Inflammatory macrophage (primary cell): Measurements from ENCODE around the gene TTC1.

Experiments used
- DNase-seq, 2 donors: peaks; one replicate each; pipeline ENCODE4 v3.0.0-alpha.2; 2020 to 2022

TTC1 gene

DNA sequence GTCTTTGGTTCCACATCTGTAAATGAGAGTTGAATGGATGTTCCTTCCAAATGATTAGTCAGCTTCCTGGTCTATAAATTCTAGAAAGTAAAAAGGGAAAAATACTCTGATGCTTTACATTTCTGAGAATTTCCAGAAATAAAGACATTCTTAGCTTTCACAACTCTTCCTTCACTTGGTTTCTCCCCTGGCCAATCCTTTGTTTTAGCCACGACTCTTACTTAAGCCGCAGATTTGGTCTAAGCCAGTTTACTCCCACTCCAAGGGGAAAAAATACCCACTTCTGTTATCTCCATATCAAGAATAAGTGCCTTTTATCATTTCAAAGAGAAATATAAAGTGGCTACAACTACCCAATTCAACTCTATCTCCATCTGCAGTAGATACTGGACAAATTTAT lies 80.6 kb downstream of the TTC1 start:
- DNase-seq = peak in 1 of 2 donors; percentile 11

DNA sequence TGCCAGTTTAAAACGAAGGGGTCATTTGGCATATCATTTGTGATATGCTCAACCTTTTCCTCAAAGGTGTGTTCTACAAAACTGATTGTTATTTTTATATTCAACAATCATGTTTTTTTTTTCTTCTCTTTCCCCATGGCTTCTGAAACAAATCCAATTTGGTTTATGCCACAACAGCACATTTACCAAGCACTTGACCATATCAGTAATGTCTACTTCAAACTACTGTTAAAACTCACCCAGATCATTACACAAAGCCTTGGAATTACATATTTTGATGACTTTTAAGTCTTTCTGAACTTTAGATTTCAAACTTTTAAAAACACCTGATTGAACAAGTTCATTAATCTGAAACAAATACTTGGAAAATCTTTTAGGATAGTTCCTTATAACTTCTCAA lies 81.1 kb downstream of the TTC1 start:
- no peak for DNase-seq

GRCh38 chr5:160092514-160092913 lies 83.6 kb downstream of the TTC1 start:
- DNase-seq = no peak

GRCh38 chr5:160092960-160093707 lies 84.2 kb downstream of the TTC1 start:
- no peak for DNase-seq

GRCh38 chr5:160096178-160096577 lies 87.2 kb downstream of the TTC1 start:
- no peak for DNase-seq

GRCh38 chr5:160097991-160098390 lies 89.1 kb downstream of the TTC1 start:
- peak; percentile 58 to 94 for DNase-seq

- DNase-seq = peak; percentile 41 to 61
These were observed 96.9 kb downstream of the TTC1 start for GRCh38 chr5:160105686-160106360.

DNA sequence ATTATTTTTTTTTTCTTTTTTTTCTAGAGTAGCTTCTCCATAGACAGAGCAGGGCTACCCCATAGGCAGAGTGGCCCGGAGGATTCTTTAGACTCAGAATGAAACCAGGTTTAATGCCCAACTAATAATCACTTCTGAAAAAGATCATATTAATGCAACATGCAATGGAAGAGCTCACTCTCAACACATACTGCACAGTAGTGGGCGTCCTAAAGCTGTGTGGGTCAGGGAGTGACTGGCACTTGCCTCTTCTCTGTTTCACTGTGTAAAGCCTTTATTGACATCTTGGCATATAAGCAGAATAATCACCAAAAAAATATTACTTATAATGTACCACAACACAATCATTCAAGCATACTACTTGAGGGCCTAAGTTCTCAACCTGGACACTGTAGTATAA lies 99.2 kb downstream of the TTC1 start:
- DNase-seq = peak in 1 of 2 donors; percentile 17
